ENCODE data around the gene ALG9.

The ALG9 gene

DNA sequence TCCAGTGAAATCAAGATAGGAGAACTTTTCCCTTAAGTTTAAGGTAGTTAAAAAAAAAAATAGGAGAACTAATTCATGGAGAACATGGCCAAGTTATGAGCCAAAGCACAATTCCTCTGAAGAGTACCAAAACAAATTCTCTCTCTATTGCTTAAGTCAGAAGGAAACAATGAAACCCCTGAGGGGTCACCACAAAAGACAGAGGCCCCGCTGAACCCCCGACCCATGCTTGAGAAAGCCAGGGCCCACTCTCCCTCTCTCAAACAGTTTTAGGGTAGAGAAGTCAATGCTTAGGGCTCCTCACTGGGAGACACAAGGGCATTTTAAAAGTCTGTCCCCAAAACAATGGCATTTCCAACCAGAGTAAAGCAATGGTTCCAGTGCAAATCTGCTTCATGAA, 132.1 kb downstream of the ALG9 start:
- CTCF ChIA-PET: no interaction called here
- POLR2A ChIA-PET: interaction anchor here (0.5 to 0.6 kb wide), 2 partner anchors 17 to 135 kb away, joined by 3 to 7 read pairs; no protein-coding TSS in a partner anchor
- no peak for DNase-seq (ENCODE audit: extremely low spot score)
- TF ChIP-seq CTCF (IDR thresholded peaks at IDR 0.05; ENCODE audit: control extremely low read depth, extremely low read depth, low read depth, missing control alignments): no peak

DNA sequence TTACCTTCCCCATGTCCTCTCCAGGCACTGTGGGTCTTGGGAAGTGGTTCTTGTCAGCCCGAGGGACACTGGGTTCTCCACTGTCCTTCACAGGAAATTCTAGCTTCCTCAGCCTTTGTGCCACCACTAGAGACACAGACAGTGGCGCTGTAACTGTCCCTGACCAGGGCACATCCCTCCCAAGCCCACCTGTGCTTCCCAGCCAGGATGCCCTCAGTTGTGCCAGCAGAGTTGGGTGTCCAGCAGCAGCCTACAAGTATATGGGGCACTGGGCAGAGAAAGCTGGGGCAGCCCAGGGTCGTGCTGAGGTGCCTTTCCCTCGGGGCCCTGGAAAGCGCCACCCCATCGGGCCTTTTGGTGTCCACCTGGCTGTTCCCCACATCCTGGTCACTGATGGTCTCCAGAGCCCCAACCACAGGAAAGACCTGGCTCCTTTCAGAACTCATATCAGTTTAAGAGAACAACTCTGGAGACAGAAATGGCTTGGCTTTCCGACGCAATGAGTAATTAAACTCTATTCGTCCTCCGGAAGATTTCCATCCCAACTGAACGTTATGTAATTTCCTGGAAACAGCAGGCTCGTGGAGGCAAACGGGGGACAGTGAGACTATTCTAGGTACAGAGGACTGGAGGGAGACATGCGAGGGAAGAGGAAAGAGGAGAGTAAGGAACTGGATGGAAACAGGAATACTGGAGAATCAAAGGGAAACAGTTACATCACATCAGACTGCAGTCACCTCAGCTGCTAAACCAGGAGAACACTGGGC, 133.8 kb downstream of the ALG9 start:
- POLR2A ChIA-PET: no interaction called here

GRCh38 chr11:111736621-111737443, 134.5 kb downstream of the ALG9 start:
- CTCF ChIA-PET: interaction anchor here (1.3 kb wide), 1 partner anchor 41 kb away, joined by 4 read pairs; no protein-coding TSS in a partner anchor
- no peak for TF ChIP-seq CTCF (IDR thresholded peaks at IDR 0.05; ENCODE audit: control extremely low read depth, extremely low read depth, low read depth, missing control alignments)
- POLR2A ChIA-PET: no interaction called here
- DNase-seq (ENCODE audit: extremely low spot score): no peak

More for the DNA sequence above, 133.8 kb downstream of the ALG9 start:
- DNase-seq (ENCODE audit: extremely low spot score): no peak
- no peak for TF ChIP-seq CTCF (IDR thresholded peaks at IDR 0.05; ENCODE audit: control extremely low read depth, extremely low read depth, low read depth, missing control alignments)
- CTCF ChIA-PET: interaction anchor here (1.1 kb wide), 1 partner anchor 14 kb away, joined by 3 read pairs; no protein-coding TSS in a partner anchor
